ENCODE results near the gene BMS1. TPM values are rescaled to one million over a fixed set of nuclear protein-coding genes. Genes with fewer than 3 reads are reported as not detected.

Gene BMS1
- total and polyA plus RNA-seq, 2 of the 8 experiments (the other 6 are each of a cell fraction or from before 2014, with no cell fraction given): 3.7 to 34.6 TPM

DNA sequence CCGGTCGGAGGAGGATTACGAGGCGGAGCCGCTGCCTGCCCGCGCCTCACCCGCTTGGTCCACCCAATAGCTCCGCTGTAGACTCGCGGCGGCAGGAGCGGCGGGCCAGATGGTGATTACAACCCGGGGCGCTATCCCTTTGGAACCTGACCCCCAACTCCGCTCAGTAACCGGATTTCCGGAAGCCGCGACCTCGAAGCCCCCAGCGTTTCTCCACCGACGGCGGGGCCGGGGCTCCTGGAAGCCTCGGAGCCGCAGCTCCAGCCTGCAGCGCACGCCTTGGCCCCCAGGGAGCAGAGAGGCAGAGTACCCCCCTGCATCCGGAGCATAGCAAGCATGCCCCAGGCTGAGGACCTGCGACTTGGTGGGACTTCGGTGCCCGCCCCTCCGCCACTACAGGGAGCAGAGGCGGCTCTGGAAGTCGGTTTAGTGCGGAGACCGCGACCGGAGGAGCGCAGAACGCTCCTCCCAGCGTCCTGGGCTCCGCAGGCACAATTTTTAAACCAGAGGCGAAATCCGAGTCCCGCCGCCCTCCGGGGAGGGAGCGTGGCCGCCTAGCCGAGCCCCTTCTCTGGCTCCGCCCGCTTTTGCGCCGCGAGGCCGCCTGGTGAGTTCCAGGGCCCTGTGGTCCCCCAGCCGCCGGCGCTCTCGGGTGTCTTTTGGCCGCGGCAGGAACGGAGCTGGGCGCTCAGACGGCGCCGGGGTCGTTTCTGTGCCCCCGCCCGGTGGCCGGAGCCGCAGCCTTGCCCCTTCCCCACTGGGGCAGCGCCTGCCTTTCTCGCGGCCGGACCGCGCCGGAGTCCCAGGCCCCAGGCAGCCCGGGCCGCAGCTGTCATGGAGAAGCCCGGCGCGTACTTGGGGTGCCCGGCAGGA is 28.2 kb upstream of the BMS1 start (continued):
- TF ChIP-seq EP300 (IDR thresholded peaks at IDR 0.05; ENCODE audit: borderline replicate concordance in 1 of 2, low read depth in 2 of 2, low read length in 2 of 2): no peak
- TF ChIP-seq CBX8 (IDR thresholded peaks at IDR 0.05; ENCODE audit: borderline replicate concordance, low read depth, low read length): no peak
- TF ChIP-seq ASH2L (IDR thresholded peaks at IDR 0.05; ENCODE audit: low read length): no peak
- TF ChIP-seq NRF1 (IDR thresholded peaks at IDR 0.05; ENCODE audit: low read depth, low read length): no peak
- TF ChIP-seq EZH2 (IDR thresholded peaks at IDR 0.05; ENCODE audit: low read depth, low read length, severe bottlenecking): peak; percentile 71
- peak; percentile 72 for TF ChIP-seq SUZ12 (IDR thresholded peaks at IDR 0.05; ENCODE audit: low read length)
- 0 out of 2 replicates have a peak, but pooled peaks have one; percentile 6 for TF ChIP-seq TAF1 (IDR thresholded peaks at IDR 0.05; ENCODE audit: low read depth, low read length)
- 0 out of 2 replicates have a peak, but pooled peaks have one; percentile 35 for TF ChIP-seq PHF8 (conservative IDR thresholded peaks at IDR 0.05; ENCODE audit: low read depth, low read length)
- TF ChIP-seq CHD1 (IDR thresholded peaks at IDR 0.05; ENCODE audit: low read depth, low read length): no peak
- TF ChIP-seq JUND (IDR thresholded peaks at IDR 0.05; ENCODE audit: low read length): no peak
- TF ChIP-seq KDM4A (IDR thresholded peaks at IDR 0.05; ENCODE audit: low read depth, low read length, severe bottlenecking): peak; percentile 37
- peak; percentile 45; the same call in 1 of the 2 replicates for TF ChIP-seq RBBP5 (IDR thresholded peaks at IDR 0.05; ENCODE audit: borderline replicate concordance, low read depth, low read length)
- TF ChIP-seq EGR1 (IDR thresholded peaks at IDR 0.05; ENCODE audit: borderline replicate concordance, low read depth, low read length): no peak
- no peak for TF ChIP-seq CREB1 (IDR thresholded peaks at IDR 0.05)
- TF ChIP-seq SRF (IDR thresholded peaks at IDR 0.05; ENCODE audit: low read depth, low read length): no peak
- TF ChIP-seq POU5F1 (IDR thresholded peaks at IDR 0.05; ENCODE audit: low read depth, low read length): no peak
- TF ChIP-seq ZNF274 (IDR thresholded peaks at IDR 0.05; ENCODE audit: borderline replicate concordance, extremely low read depth, low read length): no peak
- no peak for TF ChIP-seq RFX5 (IDR thresholded peaks at IDR 0.05; ENCODE audit: borderline replicate concordance, low read depth, low read length)
- no peak for TF ChIP-seq SIN3A (conservative IDR thresholded peaks at IDR 0.05 in 1 of 2, IDR thresholded peaks at IDR 0.05 in 1 of 2; ENCODE audit: low read depth in 1 of 2, low read length in 2 of 2)
- TF ChIP-seq, protein P1, sequence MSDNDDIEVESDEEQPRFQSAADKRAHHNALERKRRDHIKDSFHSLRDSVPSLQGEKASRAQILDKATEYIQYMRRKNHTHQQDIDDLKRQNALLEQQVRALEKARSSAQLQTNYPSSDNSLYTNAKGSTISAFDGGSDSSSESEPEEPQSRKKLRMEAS (IDR thresholded peaks at IDR 0.05): peak; percentile 29; the same call in 1 of the 2 replicates
- no peak for TF ChIP-seq SAP30 (IDR thresholded peaks at IDR 0.05; ENCODE audit: insufficient read depth, insufficient replicate concordance, low read length)
- TF ChIP-seq CTBP2 (IDR thresholded peaks at IDR 0.05; ENCODE audit: borderline replicate concordance, insufficient read depth, insufficient read length, low read length): no peak
